Right kidney (tissue), 1 donor: ENCODE results near the gene LRP1B.
"Not testable (repeated sequence)": the region's sequence is repeated elsewhere in the genome, so short reads cannot be mapped to it uniquely, and the experiment has no call there.

Source experiments
- DNase-seq: peaks from one replicate; pipeline ENCODE4 v3.0.0-alpha.2; 2016

The LRP1B gene

GRCh38 chr2:140662504-140662903, 1468.3 kb downstream of the LRP1B start:
- DNase-seq, result no peak

GRCh38 chr2:140658760-140659692, 1471.8 kb downstream of the LRP1B start:
- no peak for DNase-seq

GRCh38 chr2:140657657-140658056, 1473.2 kb downstream of the LRP1B start:
- DNase-seq, result no peak

GRCh38 chr2:140654565-140654964, 1476.3 kb downstream of the LRP1B start:
- no peak for DNase-seq

DNA sequence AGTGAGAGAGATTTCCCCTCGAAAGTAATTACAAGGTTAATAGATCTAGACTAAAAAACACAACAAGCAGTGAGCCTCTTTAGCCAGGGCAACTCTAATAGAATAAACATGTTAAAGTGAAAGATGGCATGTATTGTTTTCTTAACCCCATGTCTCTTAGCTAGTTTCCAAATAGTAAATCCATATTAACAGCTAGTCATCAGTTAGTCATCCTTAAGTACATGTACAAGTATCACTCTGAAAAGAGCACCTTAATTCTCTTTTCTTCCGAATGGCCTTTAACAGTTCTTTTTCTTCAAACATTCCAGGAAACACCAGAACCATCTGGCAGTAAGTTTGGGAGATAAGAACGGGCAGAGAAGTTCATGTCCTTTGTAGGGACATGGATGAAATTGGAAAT, 1480.0 kb downstream of the LRP1B start:
- DNase-seq, result no peak

GRCh38 chr2:140650134-140650533, 1480.7 kb downstream of the LRP1B start:
- DNase-seq, result not testable (repeated sequence)

GRCh38 chr2:140648393-140648792, 1482.4 kb downstream of the LRP1B start:
- no peak for DNase-seq

- DNase-seq, result no peak
These were observed 1487.0 kb downstream of the LRP1B start for GRCh38 chr2:140643761-140644187.

DNA sequence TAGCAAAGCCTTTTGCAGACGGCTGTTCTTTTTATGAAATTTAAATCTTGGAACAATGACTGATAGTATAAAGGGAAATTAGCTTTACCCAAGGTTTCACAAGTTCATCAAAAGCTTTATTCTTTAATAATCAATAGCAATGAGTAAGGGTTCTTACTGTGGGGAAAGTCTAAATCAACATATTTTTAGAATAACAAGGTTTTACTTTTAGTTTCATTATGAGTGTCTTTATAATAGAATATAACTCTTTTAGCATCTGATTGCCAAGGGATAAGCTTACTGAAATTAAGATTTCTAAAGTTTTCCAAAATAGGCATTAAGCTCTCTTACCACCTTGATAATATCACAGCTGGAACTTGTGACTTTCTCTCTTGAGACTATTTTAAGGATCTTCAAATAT, 1489.7 kb downstream of the LRP1B start:
- DNase-seq, result no peak

GRCh38 chr2:140639628-140640027, 1491.2 kb downstream of the LRP1B start:
- DNase-seq, result no peak

- no peak for DNase-seq
These were observed 1500.3 kb downstream of the LRP1B start for GRCh38 chr2:140630557-140630956.

DNA sequence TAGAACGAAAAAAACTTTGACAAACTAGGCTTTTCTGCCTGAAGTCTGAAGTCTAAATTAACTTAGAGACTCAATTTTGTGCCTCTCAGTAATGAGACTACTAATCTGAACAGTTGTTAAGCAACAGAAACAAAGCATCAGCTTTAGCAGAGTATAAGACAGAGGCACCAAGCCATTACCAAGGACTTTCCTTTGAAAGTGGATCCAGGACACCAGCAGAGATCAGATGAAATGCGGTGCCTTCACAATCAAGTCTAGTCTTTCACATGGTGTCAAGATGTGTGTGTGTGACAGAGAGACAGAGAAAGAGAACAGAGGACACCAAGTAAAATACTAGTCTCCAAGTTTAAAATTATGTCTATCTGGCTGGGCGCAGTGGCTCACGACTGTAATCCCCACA, 1502.9 kb downstream of the LRP1B start:
- no peak for DNase-seq

DNA sequence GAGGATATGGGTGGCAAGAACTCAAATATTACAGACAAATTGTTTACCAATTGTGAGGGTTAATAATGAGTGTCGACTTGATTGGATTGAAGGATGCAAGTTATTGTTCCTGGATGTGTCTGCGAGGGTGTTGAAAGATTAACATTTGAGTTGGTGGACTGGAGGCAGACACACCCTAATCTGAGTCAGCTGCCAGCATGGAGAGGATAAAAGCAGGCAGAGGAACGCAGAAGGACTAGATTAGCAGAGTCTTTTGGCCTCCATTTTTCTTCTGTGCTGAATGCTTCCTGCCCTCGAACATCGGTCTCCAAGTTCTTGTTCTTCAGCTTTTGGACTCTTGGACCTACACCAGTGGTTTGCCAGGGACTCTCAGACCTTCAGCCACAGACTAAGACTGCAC, 1503.7 kb downstream of the LRP1B start:
- no peak for DNase-seq

DNA sequence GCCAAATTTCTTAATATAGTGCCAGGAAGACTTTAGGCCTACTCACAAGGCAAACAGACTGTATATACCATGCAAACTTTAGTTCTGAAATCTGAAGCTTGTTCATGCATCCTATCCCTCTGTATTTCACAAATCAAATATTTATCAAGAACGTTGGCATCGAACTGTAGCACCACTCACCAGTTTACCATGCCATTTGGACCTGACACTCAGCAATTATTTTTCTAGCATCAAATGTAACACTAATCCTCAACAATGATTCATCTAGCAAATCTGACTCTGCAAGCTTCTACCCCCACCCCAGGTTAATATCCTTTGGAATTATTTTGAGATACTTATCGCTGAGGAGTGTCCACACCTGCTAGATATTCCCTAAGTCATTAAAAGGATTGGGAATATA, 1506.6 kb downstream of the LRP1B start:
- no peak for DNase-seq

DNA sequence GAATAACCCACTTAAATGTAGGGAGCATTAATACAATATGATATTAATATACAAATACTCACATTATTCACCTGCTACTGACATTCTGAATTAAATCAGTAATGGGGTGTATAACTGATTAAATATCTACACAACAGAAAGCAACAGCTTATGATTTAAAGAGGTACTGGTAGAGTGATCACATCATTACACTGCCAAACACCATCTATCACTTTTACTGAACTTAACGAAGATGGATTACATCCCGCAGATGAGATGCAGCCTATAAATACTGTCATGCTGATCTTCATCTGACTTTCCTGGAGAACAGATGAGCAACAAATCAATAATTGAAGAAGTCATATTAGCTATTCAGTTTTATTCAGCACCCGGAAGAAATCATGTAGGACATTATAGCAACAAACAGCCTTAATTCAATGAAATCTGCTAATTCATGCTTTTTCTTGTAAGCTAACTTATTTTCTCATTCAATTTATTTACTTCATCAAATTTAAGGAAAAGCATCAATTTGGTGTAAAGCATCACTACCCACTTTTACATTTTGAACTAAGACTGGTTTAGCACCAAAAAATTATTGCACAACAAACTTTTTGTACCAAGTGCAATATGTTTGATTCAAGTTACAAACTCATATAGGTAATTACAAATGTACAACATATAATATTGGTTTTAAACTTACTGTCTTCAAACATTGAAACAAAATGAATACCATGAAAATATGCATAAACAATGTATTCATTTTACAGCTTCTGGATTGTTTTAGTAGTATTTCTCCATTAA, 1509.0 kb downstream of the LRP1B start:
- DNase-seq, result no peak

DNA sequence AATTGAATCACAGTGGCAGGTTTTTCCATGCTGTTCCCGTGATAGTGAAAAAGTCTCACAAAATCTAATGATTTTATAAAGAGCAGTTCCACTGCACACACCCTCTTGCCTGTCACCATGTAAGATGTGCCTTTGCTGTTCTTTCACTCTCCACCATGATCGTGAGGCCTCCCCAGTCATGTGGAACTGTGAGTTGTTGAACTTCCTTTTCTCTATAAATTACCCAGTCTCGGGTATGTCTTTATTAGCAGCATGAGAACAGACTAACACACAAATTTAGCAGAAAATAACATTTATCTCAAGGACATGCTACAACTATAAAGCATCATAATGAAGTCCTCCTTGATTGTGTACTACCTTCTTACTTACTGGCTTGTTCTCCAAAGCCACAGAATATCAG, 1526.0 kb downstream of the LRP1B start:
- no peak for DNase-seq

DNA sequence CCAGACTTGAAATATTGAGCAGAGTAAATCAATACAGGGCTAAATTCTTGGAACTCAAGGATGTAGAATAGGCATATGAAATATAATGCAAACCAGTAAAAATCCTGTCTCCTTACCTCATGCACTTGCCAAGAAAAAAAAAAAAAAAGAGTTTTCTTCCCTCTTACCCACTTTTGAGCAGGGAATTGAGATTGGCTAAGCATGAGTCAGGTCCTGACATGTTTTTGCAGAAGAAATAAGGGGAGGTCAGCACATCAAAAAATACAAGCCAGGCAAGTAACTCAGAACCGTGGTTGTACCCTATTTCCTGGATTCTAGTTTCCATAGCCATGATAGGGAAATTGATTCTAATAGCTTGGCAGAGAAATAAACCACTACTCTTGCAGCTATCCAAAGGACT, 1526.7 kb downstream of the LRP1B start:
- DNase-seq, result no peak

GRCh38 chr2:140603416-140603815, 1527.4 kb downstream of the LRP1B start:
- no peak for DNase-seq

DNA sequence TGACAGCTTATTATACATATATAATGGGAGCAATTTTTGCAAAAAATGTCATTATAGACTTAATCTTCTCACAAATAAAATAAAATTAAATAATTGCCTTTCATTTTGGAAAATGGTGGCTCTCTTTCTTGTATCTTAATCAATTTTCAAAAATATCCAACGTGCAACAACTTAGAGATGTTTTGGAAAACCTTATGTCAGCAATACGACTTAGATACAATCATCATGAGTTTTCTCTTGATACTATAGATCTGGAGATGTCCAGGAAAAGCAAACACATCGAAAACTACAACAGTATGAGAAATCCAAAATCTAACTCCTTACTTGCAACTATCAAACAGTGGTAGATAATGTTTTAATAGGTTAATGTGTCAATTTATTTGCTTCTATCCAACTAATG, 1529.0 kb downstream of the LRP1B start:
- no peak for DNase-seq

- DNase-seq, result no peak
These were observed 1529.5 kb downstream of the LRP1B start for GRCh38 chr2:140601342-140601741.

- no peak for DNase-seq
These were observed 1530.7 kb downstream of the LRP1B start for GRCh38 chr2:140600116-140600515.

- no peak for DNase-seq
These were observed 1533.0 kb downstream of the LRP1B start for GRCh38 chr2:140597836-140598235.

GRCh38 chr2:140597205-140597604, 1533.6 kb downstream of the LRP1B start:
- no peak for DNase-seq

GRCh38 chr2:140596447-140596846, 1534.4 kb downstream of the LRP1B start:
- DNase-seq, result no peak
